Neuronal stem cell (in vitro differentiated cells): ENCODE measurements around the gene VEZT.

ENCODE experiments used
- DNase-seq: peaks from one replicate; pipeline ENCODE4 v3.0.0-alpha.2; 2013; ENCODE audit warnings: low spot score
- H2AFZ ChIP-seq: one replicate; pipeline ENCODE4 v1.6.1; 2013; ENCODE audit warnings: mild to moderate bottlenecking, low read length, inconsistent platforms
- H2AK5ac ChIP-seq: 2 replicates; pipeline ENCODE4 v1.6.1; 2013; ENCODE audit warnings: low read depth, mild to moderate bottlenecking, inconsistent platforms, low read length, moderate library complexity, mixed read lengths
- H2BK120ac ChIP-seq: 2 replicates; pipeline ENCODE4 v1.6.1; 2013; ENCODE audit warnings: low read depth, mild to moderate bottlenecking, inconsistent platforms, low read length, moderate library complexity, mixed read lengths
- H2BK12ac ChIP-seq: one replicate; pipeline ENCODE4 v1.6.1; 2013; ENCODE audit warnings: low read length, inconsistent platforms
- H2BK15ac ChIP-seq: 2 replicates; pipeline ENCODE4 v1.6.1; 2013; ENCODE audit warnings: mild to moderate bottlenecking, low read length, inconsistent platforms, mixed read lengths
- H2BK5ac ChIP-seq: one replicate; pipeline ENCODE4 v1.6.1; 2013; ENCODE audit warnings: inconsistent platforms, mild to moderate bottlenecking, low read length, moderate library complexity
- H3K14ac ChIP-seq: one replicate; pipeline ENCODE4 v1.6.1; 2013; ENCODE audit warnings: low read length, inconsistent platforms
- H3K18ac ChIP-seq: 2 replicates; pipeline ENCODE4 v1.6.1; 2013; ENCODE audit warnings: low read length, inconsistent platforms
- H3K23ac ChIP-seq: 2 replicates; pipeline ENCODE4 v1.6.1; 2013; ENCODE audit warnings: low read depth, mild to moderate bottlenecking, mixed read lengths, low read length, inconsistent platforms; ENCODE audit not compliant: poor library complexity
- H3K27ac ChIP-seq: replicated peaks from 3 replicates; pipeline ENCODE4 v1.5.1; 2013; ENCODE audit warnings: low read length, inconsistent platforms
- H3K27me3 ChIP-seq, 3 experiments: 2 replicates each; pipeline ENCODE4 v1.6.1; 2013; ENCODE audit warnings: low read length in 3 of 3, mild to moderate bottlenecking in 2 of 3, inconsistent platforms in 1 of 3, low read depth in 1 of 3, mixed read lengths in 1 of 3, moderate library complexity in 1 of 3; ENCODE audit not compliant: control insufficient read depth in 3 of 3, insufficient read depth in 3 of 3
- H3K36me3 ChIP-seq, 2 donors: replicated peaks in 1 of 2; 2 replicates each; pipeline ENCODE4 v1.6.1; 2013; ENCODE audit warnings: low read length in 2 of 2; ENCODE audit not compliant: control insufficient read depth in 2 of 2, insufficient read depth in 2 of 2
- H3K4ac ChIP-seq: 2 replicates; pipeline ENCODE4 v1.6.1; 2013; ENCODE audit warnings: inconsistent platforms, mild to moderate bottlenecking, low read length, moderate library complexity
- H3K4me1 ChIP-seq, 2 donors: 1 replicate in 1 of 2; 2 replicates in 1 of 2; pipeline ENCODE4 v1.6.1; 2013; ENCODE audit warnings: low read length in 2 of 2, low read depth in 1 of 2; ENCODE audit not compliant: control insufficient read depth in 2 of 2, insufficient read depth in 1 of 2
- H3K4me2 ChIP-seq: one replicate; pipeline ENCODE4 v1.6.1; 2013; ENCODE audit warnings: mild to moderate bottlenecking, low read length, inconsistent platforms; ENCODE audit not compliant: insufficient read depth, poor library complexity, severe bottlenecking
- H3K4me3 ChIP-seq, 2 donors: 2 replicates each; pipeline ENCODE4 v1.5.1; 2013; ENCODE audit warnings: low read length in 2 of 2, mild to moderate bottlenecking in 2 of 2, inconsistent platforms in 1 of 2, moderate library complexity in 1 of 2
- H3K79me1 ChIP-seq: one replicate; pipeline ENCODE4 v1.6.1; 2013; ENCODE audit warnings: low read depth, mild to moderate bottlenecking, inconsistent platforms, low read length, moderate library complexity
- H3K9ac ChIP-seq: one replicate; pipeline ENCODE4 v1.6.1; 2013; ENCODE audit warnings: mild to moderate bottlenecking, low read depth, low read length, inconsistent platforms; ENCODE audit not compliant: poor library complexity
- H3K9me3 ChIP-seq, 2 donors: replicated peaks in 1 of 2; 2 replicates each; pipeline versions ENCODE3 to v1.6.1; 2013; ENCODE audit warnings: low read length in 2 of 2, mild to moderate bottlenecking in 2 of 2, inconsistent platforms in 1 of 2, low read depth in 1 of 2, mixed read lengths in 1 of 2, moderate library complexity in 1 of 2; ENCODE audit not compliant: control insufficient read depth in 2 of 2, insufficient read depth in 1 of 2
- H4K8ac ChIP-seq: one replicate; pipeline ENCODE4 v1.6.1; 2013; ENCODE audit warnings: low read depth, mild to moderate bottlenecking, inconsistent platforms, low read length, moderate library complexity
- H4K91ac ChIP-seq: one replicate; pipeline ENCODE4 v1.6.1; 2013; ENCODE audit warnings: low read length, low read depth, mild to moderate bottlenecking, inconsistent platforms; ENCODE audit not compliant: poor library complexity
- WGBS, 2 donors: extraction: QIAGEN DNeasy Blood & Tissue Kit; methylation state at CpG; one replicate each; pipeline ENCODE4 v1.1.7; 2013; ENCODE audit warnings: missing lambda C conversion rate in 2 of 2, mixed read lengths in 1 of 2; ENCODE audit not compliant: insufficient read length in 2 of 2, insufficient replicate concordance in 1 of 2; ENCODE audit errors: extremely low coverage in 2 of 2; 5-methylcytosine and 5-hydroxymethylcytosine counted together

The VEZT gene

GRCh38 chr12:95326855-95327254, 109.2 kb downstream of the VEZT start:
- Histone ChIP-seq H3K4me2 (no peak overlapping the region), H3K36me3 (no peaks in the 10 kb centered on the region), H2BK5ac (no peak overlapping the region), H3K27me3 (no peaks in the 10 kb centered on the region), H3K4me3 (no peak overlapping the region), H2BK120ac (no peak overlapping the region), H2BK12ac (no peak overlapping the region), H3K9ac (no peak overlapping the region), H4K91ac (no peak overlapping the region), H2BK15ac (no peak overlapping the region), H3K9me3 (no peaks in the 10 kb centered on the region), H3K27ac (no peak overlapping the region), H3K4ac (no peak overlapping the region), H3K23ac (no peak overlapping the region), H3K18ac (no peak overlapping the region), H3K14ac (no peak overlapping the region), H3K79me1 (no peaks in the 10 kb centered on the region), H3K4me1 (no peaks in the 10 kb centered on the region), H4K8ac (no peak overlapping the region), H2AK5ac (no peak overlapping the region), H2AFZ (no peak overlapping the region)
- no peak for DNase-seq
- WGBS, 2 donors: no CpG with 5 or more reads among the region's 5 CpGs

DNA sequence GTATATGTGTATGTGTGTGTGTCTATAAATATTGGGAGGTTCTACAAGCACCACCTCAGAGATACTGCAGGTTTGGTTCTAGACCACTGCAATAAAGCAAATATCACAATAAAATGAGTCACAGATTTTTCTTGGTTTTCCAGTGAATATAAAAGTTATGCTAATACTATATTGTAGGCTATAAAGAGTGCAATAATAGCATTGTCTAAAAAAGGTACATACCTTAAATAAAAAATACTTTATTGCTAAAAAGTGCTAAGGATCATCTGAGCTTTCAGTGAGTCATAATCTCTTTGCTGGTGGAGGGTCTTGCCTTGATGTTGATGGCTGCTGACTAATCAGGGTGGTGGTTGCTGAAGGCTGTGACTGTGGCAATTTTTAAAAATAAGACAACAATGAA, 111.1 kb downstream of the VEZT start:
- Histone ChIP-seq H3K14ac (no peak overlapping the region), H3K27me3 (no peaks in the 10 kb centered on the region), H2BK120ac (no peak overlapping the region), H3K23ac (no peak overlapping the region), H3K79me1 (no peaks in the 10 kb centered on the region), H2BK12ac (no peak overlapping the region), H3K18ac (no peak overlapping the region), H3K9ac (no peak overlapping the region), H3K4me1 (no peaks in the 10 kb centered on the region), H3K9me3 (no peaks in the 10 kb centered on the region), H2AK5ac (no peak overlapping the region), H3K27ac (no peak overlapping the region), H3K36me3 (no peaks in the 10 kb centered on the region), H2BK15ac (no peak overlapping the region), H4K8ac (no peak overlapping the region), H3K4ac (no peak overlapping the region), H4K91ac (no peak overlapping the region), H3K4me3 (no peak overlapping the region), H3K4me2 (no peak overlapping the region), H2AFZ (no peak overlapping the region), H2BK5ac (no peak overlapping the region)
- no peak for DNase-seq

GRCh38 chr12:95335948-95336347, 118.3 kb downstream of the VEZT start:
- Histone ChIP-seq H3K18ac (no peak overlapping the region), H2BK5ac (no peak overlapping the region), H2AFZ (peak overlapping the region; percentile 88), H4K91ac (no peak overlapping the region), H3K23ac (no peak overlapping the region), H3K14ac (no peak overlapping the region), H3K4me3 (peak overlapping the region in 1 of 2 donors; percentile 31), H3K4me1 (peaks cover 0 to 9% of the 10 kb centered on the region in 2 donors), H2AK5ac (no peak overlapping the region), H3K27me3 (no peaks in the 10 kb centered on the region), H3K4me2 (no peak overlapping the region), H3K79me1 (no peaks in the 10 kb centered on the region), H3K27ac (peak overlapping the region; percentile 34), H2BK120ac (no peak overlapping the region), H3K36me3 (no peaks in the 10 kb centered on the region), H4K8ac (no peak overlapping the region), H2BK15ac (no peak overlapping the region), H3K4ac (no peak overlapping the region), H2BK12ac (no peak overlapping the region), H3K9ac (no peak overlapping the region), H3K9me3 (no peaks in the 10 kb centered on the region)
- no peak for DNase-seq
- no CpG with 5 or more reads among the region's 4 CpGs for WGBS, 2 donors

GRCh38 chr12:95336387-95337067, 118.9 kb downstream of the VEZT start:
- H3K4me3 ChIP-seq: peak overlapping the region in 1 of 2 donors; percentile 31
- no CpG with 5 or more reads among the region's 10 CpGs for WGBS, 2 donors
- peak overlapping the region; percentile 88 for H2AFZ ChIP-seq

More at GRCh38 chr12:95336387-95337067, 118.9 kb downstream of the VEZT start:
- H3K18ac ChIP-seq: no peak overlapping the region
- H3K36me3 ChIP-seq: no peaks in the 10 kb centered on the region
- no peaks in the 10 kb centered on the region for H3K9me3 ChIP-seq
- peak; percentile 77 for DNase-seq
- no peak overlapping the region for H2AK5ac ChIP-seq
- H3K9ac ChIP-seq: no peak overlapping the region
- H3K27me3 ChIP-seq: no peaks in the 10 kb centered on the region
- H4K91ac ChIP-seq: no peak overlapping the region
- H3K23ac ChIP-seq: no peak overlapping the region
- no peak overlapping the region for H2BK5ac ChIP-seq
- peaks cover 0 to 9% of the 10 kb centered on the region in 2 donors for H3K4me1 ChIP-seq
- H3K27ac ChIP-seq: peak overlapping the region; percentile 34
- H2BK15ac ChIP-seq: no peak overlapping the region
- no peak overlapping the region for H4K8ac ChIP-seq
- H3K4me2 ChIP-seq: no peak overlapping the region
- no peaks in the 10 kb centered on the region for H3K79me1 ChIP-seq
- H3K4ac ChIP-seq: no peak overlapping the region
- H2BK12ac ChIP-seq: no peak overlapping the region
- no peak overlapping the region for H2BK120ac ChIP-seq
- H3K14ac ChIP-seq: no peak overlapping the region
